ENCODE data around the gene MCUB. TPM values are rescaled to one million over a fixed set of nuclear protein-coding genes. Genes with fewer than 3 reads are reported as not detected.
"Not testable (repeated sequence)": the region's sequence is repeated elsewhere in the genome, so short reads cannot be mapped to it uniquely, and the experiment has no call there.

MCUB gene, protein sequence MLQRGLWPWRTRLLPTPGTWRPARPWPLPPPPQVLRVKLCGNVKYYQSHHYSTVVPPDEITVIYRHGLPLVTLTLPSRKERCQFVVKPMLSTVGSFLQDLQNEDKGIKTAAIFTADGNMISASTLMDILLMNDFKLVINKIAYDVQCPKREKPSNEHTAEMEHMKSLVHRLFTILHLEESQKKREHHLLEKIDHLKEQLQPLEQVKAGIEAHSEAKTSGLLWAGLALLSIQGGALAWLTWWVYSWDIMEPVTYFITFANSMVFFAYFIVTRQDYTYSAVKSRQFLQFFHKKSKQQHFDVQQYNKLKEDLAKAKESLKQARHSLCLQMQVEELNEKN
- 82.3 and 83.6 TPM in 2 replicates for total RNA-seq

DNA sequence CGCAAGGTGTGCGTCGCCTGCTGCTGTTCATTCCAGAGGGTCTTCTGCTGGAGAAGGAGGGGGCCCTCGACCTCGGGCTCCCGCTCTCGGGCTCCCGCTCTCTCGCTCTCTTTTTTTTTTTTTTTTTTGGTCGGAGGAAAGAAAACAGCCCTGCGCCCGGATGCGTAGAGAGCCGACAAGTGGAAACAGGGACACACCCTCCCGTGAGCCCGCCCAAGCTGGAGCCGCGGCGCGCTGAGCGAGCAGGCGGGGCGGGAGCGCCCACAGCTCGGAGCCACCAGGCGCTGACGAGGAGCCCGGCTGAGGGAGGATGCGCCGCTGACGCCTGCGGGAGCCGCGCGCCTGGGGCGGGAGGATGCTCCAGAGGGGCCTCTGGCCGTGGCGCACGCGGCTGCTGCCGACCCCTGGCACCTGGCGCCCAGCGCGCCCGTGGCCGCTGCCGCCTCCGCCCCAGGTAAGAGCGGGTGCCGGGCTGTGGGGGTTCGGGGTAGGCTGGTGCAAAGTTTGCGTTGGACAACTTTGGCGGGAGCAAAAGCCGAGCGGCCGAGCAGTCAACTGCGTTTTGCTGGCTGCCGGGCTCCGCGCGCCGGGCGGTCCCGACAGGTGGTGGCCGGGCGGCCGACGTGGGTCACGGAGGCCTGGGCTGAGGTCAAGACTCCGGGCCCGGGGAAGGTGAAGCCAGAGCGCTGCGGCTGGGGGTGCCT lies at the start of gene MCUB:
Gene MCUB (plus strand): TSS at position 264 of the 704 bp plus-strand sequence. CDS start 92 bp downstream, at position 356.
- intact Hi-C loops (cut with micrococcal nuclease) = loop anchor here (1.0 to 5.0 kb wide), 7 partner anchors 131 to 1839 kb away; partner anchors contain the start of genes HADH, LEF1 and PAPSS1

DNA sequence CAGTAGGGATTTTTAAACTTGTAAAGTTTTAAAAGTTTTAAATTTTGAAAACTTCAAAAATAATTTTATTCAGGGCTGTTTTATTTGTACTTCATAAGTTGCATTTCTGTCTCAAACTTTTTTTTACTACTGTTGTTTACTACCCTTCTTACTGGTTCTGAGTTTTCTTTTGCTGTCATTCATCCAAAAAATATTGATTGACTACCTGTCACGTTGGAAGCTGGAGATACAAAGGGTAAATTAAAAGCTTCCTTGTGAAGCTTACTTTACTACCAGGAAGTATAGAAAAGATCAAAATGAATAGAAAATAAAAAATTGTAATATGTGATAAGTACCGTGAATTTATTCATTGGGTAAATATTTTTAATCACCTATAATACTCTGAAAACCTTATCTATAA lies 49.4 kb upstream of the MCUB start:
- intact Hi-C loops (cut with micrococcal nuclease) = no loop called here

DNA sequence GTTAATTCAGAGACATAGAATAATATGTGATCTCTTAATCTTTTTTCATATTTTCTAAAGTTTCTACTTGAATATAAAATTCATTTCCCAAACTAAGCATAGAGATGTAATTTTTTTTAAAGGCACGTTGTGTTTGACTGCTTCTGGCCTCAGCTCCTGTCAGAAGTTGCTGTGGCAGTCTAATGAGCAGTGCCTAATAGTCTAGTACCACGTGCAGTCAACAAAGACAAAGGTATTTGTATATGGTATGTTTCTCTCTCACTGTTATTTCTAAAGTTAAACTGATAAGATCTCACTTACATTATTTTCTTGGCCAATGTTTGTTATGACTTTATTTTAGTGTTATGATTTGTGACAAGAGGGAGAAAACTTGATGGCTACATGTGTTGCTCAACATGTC lies 48.6 kb upstream of the MCUB start:
- intact Hi-C loops (cut with micrococcal nuclease) = no loop called here

DNA sequence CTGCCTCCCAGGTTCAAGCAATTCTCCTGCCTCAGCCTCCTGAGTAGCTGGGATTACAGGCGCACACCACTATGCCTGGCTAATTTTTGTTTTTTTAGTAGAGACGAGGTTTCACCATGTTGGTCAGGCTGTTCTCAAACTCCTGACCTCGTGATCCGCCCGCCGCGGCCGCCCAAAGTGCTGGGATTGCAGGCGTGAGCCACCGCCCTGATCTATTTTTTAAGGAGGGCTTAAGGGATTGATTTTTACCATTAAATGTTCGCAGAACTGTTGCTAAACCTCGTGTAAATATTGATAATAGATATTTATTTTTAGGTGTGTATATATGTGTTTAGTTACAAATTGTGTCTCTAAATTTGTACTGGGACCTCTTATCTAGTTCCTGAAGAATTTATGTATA lies 46.7 kb upstream of the MCUB start:
- intact Hi-C loops (cut with micrococcal nuclease) = not testable (repeated sequence)

DNA sequence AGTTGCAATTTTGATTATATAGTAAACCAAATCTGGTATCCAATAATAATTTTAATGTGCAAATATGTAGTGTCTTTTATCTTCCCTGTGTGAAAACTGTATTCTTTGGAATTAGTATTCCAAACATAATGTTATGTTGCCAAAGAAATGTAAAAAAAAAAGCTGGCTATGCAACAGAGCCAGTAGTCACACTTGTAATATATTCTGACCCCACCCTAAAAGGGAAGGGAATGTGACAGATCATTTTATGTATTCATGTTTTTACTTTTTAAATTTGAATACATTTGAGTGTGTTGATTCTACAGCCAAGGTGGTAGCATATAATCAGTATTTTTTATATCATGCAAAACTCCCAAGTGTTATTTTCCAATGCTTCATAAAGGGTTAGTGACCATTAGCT lies 27.9 kb upstream of the MCUB start:
- intact Hi-C loops (cut with micrococcal nuclease) = no loop called here

DNA sequence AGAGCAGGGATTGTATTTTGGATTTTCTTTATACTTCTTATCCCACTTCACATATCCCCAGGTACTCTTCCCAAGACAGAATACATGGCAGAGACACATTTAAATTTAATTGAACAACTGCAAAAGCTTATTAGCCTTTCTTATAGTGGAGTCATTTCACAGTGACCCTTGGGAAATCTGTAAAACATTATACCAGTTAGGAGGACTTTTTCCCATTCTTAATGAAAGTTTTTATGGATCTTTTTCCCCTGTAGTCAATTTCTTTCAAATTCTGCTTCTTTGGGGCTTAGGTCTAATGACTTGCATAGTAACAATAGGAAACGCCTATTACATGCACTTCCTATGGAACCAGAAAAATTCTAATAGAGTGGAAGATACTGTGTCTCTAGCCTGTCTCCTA lies 14.6 kb upstream of the MCUB start:
- intact Hi-C loops (cut with micrococcal nuclease) = no loop called here

DNA sequence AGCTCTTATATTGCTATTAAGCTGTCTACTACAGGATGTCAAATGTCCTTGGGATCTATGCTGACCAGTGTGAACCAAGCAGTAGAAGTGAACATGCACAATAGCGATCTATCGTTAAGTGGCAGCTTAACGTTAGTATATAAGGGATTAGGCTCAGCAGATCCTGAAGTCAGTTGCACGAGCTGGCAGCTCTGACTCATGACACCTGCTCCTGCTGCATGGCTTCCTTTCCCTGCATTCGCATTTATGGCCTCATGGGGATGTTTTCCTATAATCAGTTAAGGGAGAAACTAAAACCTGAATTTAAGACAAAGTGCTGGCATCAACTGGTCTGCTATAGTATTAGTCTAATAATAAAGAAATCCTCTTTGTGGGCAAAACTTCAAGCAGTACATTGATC lies 12.7 kb upstream of the MCUB start:
- intact Hi-C loops (cut with micrococcal nuclease) = no loop called here

DNA sequence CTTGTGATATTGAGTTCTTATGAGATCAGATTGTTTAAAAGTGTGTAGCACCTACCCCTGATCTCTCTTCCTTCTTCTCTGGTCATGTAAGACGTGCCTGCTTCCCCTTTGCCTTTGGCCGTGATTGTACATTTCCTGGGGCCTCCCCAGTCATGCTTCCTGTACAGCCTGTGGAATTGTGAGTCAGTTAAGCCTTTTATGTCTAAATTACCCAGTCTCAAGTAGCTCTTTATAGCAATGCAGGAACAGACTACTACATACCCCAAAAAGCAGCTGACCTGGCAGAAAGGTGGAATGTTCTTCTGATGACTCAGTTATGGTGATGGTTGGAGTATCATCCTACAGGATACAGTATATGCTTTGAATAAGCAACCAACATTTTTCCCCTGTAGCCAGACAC lies 11.4 kb upstream of the MCUB start:
- intact Hi-C loops (cut with micrococcal nuclease) = no loop called here

DNA sequence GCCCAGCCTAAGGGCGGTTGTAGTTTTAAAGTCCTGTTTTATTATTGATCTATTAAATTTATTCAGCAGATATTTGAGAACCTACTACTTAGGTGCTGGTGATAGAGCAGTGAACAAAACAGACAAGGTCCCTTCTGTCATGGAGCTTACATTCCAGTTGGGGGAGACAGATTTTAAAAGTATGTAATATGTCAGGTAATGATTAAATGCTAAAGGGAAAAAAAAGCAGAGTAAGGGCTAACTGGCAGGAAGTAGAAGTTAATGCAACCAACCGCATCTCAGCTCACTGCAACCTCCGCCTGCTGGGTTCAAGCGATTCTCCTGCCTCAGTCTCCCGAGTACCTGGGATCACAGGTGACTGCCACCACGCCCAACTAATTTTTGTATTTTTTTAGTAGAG lies 7.8 kb upstream of the MCUB start:
- intact Hi-C loops (cut with micrococcal nuclease) = no loop called here

DNA sequence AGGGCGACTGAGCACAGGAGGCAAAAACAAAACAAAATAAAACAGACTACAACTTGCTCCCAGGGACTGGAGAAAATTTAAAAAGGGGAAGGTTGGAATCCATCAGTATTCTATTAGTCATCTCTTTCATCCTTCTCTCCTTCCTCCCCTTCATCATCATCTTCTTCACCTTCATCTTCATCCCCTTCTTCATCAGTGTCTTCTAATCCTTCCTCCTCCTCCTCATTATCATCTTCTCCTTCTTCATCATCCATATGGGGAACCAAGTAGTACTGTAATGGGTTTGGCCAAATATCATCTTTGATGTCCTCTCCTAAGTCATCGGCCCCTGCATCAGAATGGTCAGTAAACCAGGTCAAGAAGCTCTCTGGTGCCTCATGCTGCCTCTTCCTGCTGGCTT lies 6.9 kb upstream of the MCUB start:
- intact Hi-C loops (cut with micrococcal nuclease) = no loop called here

DNA sequence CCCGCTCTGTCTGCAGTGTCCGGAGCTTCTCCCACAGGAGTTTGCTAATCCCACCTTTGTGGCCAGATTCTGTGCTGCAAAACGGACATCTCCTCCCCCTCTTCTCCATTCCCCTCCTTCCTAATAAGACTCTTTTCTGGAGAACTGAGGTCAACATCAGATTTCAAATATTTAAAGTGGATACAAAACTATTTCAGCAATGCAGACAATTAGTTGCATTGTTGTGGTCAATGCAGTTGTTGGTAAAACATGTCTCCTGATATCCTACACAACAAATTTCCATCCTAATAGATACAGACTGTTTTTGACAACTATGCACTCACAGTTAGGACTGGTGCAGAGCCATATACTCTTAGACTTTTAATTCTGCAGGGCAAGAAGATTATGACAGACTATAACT lies 5.1 kb upstream of the MCUB start:
- intact Hi-C loops (cut with micrococcal nuclease) = no loop called here

DNA sequence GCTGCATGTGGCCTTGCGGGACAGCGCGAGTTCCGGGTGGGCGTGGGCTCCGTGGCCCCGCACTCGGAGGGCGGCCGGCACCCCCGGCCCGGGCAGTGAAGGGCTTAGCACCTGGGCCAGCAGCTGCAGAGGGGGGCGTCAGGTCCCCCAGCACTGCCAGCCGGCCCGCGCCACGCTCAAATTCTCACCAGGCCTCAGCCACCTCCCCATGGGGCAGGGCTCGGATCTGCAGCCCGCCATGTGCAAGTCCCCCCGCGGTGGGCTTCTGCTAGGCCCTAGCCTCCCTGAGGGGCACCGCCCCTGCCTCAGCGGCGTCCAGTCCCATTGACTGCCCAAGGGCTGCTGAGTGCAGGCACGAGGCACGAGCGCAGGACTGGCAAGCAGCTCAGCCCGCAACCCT lies 2.6 kb upstream of the MCUB start:
- intact Hi-C loops (cut with micrococcal nuclease) = no loop called here

DNA sequence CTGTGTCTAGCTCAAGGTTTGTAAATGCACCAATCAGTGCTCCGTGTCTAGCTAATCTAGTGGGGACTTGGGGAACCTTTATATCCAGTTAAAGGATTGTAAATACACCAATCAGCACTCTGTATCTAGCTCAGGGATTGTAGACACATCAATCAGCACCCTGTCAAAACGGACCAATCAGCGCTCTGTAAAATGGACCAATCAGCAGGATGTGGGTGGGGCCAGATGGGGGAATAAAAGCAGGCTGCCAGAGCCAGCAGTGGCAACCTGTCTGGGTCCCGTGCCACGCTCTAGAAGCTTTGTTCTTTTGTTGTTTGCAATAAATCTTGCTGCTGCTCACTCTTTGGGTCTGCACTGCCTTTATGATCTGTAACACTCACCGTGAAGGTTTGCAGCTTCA lies 2.0 kb upstream of the MCUB start:
- intact Hi-C loops (cut with micrococcal nuclease) = not testable (repeated sequence)

DNA sequence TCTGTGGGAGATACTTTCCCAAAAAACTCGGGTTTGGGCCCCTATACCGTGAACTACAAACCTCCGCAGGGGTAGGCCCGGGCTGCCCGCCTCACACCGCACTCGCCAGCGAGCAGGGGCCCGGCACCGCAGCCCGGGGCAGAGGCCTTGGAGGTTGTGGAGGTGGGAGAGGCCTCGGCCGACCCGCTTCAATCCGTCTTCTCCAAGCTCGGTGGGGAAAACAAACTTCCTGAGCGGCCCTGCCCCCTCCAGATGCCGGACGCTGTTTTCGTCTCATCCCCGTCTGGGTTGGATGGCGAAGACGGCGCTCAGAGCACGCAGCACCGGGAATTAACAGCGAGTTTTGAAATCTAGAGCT lies 442 bp upstream of the MCUB start:
- intact Hi-C loops (cut with micrococcal nuclease) = no loop called here

DNA sequence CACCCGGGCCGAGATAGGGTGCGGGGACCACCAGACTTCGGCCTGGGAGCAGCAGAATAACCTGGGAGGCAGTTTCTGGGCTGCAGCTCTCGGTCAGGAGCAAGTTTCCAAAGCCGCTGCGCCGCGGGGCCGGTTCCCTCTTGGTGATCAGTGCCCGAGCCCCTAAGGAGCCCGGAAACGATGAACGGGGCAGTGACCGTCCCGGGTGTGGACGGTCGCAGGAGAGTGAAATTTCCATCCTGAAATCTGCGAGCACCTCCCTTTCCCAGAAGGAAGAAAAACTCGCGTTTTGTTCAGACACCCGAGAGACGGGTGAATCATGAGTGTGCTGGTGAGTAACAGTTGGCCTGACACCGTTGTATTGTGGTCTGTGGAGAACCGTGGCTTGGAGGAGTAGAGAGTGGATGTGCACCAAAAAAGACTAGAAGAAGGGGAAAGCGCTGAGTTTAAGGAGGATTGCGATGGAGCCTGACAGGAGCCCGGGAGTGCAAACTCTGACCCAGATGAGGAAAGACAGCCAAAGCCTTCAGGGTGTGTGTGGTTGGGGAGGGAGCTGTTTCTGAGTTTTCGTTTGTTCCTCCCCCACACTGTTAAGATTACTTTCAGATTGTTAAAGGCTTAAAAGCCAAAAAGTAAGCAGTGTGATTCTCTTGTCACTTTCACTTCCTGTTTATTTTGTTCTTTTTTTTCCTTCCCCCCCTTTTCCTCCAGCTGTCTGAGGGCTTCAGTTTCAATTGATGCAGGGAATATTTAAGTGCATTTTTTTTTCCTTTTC lies 828 bp downstream of the MCUB start:
- intact Hi-C loops (cut with micrococcal nuclease) = loop anchor here (1.0 to 5.0 kb wide), 15 partner anchors 13 to 1840 kb away; partner anchors contain the start of genes CASP6, GAR1, HADH and LEF1

DNA sequence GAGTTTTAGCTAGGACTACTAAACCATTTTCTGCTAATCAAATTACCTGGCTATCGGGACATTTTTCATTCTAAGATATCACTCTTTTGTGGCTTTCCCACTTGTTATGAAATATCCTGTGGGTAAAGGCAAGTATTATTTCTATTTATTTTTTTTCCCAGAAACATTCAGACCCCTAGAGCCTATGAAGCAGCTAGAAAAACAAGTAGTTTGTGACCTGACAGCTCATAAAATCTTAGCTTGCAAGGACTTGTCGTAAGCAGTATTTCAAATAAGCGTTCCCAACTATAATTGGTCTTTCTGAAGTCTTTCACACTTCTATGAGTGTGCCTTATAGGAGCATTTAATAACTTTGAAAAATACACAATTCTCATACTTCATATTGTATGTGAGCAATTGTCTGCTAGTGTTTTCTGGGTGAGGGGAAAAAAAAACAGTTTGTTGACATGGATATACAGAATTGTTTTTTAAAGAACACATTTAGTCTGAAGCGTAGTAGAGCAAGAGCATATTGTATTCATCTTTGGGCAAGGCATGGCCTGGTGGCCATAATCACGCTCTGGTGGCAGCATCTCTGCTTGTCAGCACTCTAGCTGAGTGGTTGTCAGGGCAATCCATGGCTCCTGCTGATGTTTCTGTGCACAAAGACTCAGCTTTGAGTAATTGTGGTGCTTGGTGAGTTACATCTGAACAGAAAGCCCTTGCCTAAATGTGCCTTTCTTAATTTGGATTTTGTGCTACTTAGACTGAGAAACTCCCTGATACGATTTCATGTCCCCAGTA lies 2.6 kb downstream of the MCUB start:
- intact Hi-C loops (cut with micrococcal nuclease) = loop anchor here (5.0 kb wide), 3 partner anchors 955 to 1575 kb away; partner anchors contain the start of genes HADH and LEF1

DNA sequence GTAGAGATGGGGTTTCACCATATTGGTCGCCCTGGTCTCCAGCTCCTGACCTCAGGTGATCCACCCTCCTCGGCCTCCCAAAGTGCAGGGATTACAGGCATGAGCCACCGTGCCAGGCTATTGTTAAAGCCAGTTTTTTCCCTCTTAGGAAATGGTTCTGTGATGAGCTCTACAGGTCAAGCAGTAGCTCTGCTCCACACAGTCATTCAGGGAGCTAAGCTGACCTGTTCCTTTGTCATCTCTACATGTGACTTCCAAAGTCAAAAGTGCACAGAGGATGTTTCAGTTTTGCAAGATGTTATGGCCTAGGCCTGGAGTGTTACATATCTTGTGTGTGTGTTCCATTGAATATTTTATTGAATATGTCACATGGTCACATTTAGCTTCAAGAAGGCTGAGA lies 11.4 kb downstream of the MCUB start:
- intact Hi-C loops (cut with micrococcal nuclease) = no loop called here

DNA sequence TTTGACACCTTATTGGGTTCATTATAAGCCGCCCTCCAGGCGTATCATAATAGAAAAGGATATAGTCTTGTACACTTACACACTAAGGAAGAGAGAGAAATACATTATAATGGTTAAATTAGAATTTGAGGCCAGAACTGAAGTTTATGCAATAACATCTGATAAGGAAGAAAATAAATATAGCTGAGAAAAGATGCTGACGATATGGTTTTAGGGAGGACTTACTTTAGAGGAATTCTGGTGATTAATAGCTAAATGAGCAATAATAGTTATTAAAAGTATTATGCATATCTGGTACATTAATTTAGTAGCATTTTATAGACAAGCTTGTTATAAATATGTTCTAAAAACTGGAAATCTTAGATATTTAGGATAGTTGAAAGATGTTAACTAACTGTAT lies 12.1 kb downstream of the MCUB start:
- intact Hi-C loops (cut with micrococcal nuclease) = no loop called here

DNA sequence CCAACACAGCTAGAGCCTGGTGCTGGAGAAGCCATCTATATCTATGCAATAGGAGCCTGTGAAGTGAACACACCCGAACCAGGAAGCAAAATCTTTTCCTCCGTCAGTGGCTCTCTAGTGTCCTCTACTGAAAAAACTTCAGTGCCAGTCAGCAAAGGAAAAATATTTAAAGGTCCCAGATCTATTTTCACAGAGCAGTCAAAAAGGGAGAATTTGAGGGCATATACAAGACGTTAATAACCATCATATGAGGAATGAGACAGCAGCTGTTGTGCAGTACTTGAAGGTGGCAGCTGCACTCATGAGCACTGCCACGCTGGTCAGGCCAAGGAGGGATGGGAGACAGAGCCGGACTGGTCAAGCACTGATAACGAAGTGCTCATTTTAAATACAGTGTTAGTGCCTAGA lies 14.4 kb downstream of the MCUB start:
- intact Hi-C loops (cut with micrococcal nuclease) = loop anchor here (1.0 to 2.0 kb wide), 3 partner anchors 13 to 141 kb away; partner anchors contain the start of gene SEC24B

DNA sequence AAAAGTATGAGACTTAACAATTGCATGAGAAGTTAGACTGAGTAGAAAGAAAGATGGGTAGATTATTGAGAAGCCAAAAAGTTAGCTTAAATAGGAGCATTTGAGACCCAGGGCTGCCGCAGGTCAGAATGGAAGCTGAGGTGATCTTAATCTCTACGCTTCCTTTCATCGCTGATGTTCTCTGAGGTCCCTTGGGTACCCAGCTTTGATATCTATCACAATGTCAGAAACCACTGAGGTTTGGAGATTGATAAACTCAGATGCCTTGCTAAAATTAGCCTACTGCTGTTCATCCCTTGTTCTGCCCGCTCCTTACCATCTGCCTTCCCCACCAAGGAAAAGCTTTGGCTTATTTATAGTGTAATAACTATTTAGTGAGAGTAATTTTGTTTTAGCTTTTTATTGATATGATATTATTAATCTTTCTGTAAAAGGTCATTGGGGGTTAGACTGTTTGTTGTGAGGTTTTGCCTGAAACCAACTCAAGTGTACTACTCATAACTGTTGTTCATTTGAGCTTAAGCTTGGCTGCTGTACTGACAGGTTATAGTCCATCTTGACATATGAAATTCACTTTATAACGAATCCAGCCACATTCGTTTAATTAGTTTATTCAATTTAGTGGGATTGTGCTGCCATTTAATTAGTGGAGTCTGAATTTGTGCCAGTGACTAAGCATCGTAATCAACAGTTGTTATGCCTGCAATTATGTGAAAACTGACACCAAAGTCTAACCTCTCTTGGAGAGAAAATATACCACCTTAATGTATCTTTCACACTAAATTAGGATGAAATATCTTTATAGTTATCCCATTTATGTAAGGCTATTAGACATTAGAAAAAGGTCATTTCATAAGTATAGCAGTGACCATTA lies 15.1 kb downstream of the MCUB start:
- intact Hi-C loops (cut with micrococcal nuclease) = loop anchor here (1.0 to 2.0 kb wide), 3 partner anchors 14 to 142 kb away; partner anchors contain the start of gene SEC24B

All from T-helper 1 cell treated with Interleukin-12 subunit alpha and Interleukin-12 subunit beta and Interleukin-4 antibody, amounts not matched to agents 30 ng/mL and 1 ng/mL, for 36 hours (primary cell).